Natural killer cell treated with Interleukin-12 subunit alpha and Interleukin-12 subunit beta and Interleukin-15 and Interleukin-18, amount 100 ng/mL, for 72 hours (primary cell): ENCODE data around the gene GATAD2B. TPM values are rescaled to one million over a fixed set of nuclear protein-coding genes. Genes with fewer than 3 reads are reported as not detected.
"Not testable (repeated sequence)": the region's sequence is repeated elsewhere in the genome, so short reads cannot be mapped to it uniquely, and the experiment has no call there.

ENCODE experiments used
- ATAC-seq, 2 donors: fragments of 150-1000 bp; cut with Tn5 transposase in 1 of 2; sonication (Bioruptor Pico), chemical (Tn5 transposase) in 1 of 2; 2 replicates each; pipeline ENCODE4 v1.10.0; 2021
- DNase-seq: peaks from one replicate; pipeline ENCODE4 v3.0.0; 2022; ENCODE audit warnings: low spot score
- H3K27ac Mint-ChIP-seq, 2 donors: 1 replicate in 1 of 2; 2 replicates in 1 of 2; pipeline ENCODE4 v1.8.0; 2022; ENCODE audit warnings: mixed read lengths in 2 of 2, mild to moderate bottlenecking in 1 of 2, moderate library complexity in 1 of 2
- H3K27me3 Mint-ChIP-seq, 2 donors: 1 replicate in 1 of 2; 2 replicates in 1 of 2; pipeline ENCODE4 v1.8.0; 2022; ENCODE audit warnings: mixed read lengths in 2 of 2
- H3K36me3 Mint-ChIP-seq: one replicate; pipeline ENCODE4 v1.8.0; 2022; ENCODE audit warnings: mixed read lengths
- H3K4me1 Mint-ChIP-seq, 2 donors: 1 replicate in 1 of 2; 2 replicates in 1 of 2; pipeline ENCODE4 v1.8.0; 2022; ENCODE audit warnings: low read depth in 2 of 2, mixed read lengths in 2 of 2, mild to moderate bottlenecking in 1 of 2
- H3K4me3 Mint-ChIP-seq: one replicate; pipeline ENCODE4 v1.8.0; 2022; ENCODE audit warnings: mixed read lengths
- H3K9me3 Mint-ChIP-seq: 2 replicates; pipeline ENCODE4 v1.8.0; 2022; ENCODE audit warnings: mixed read lengths
- total RNA-seq, 2 donors: library from RNA; stranded (reverse); gene quantifications; one replicate each; pipeline ENCODE4 v1.2.3, GENCODE V29; 2022

The GATAD2B gene
- total RNA-seq, 2 donors from 2014 or later = 58.5 to 76.6 TPM

DNA sequence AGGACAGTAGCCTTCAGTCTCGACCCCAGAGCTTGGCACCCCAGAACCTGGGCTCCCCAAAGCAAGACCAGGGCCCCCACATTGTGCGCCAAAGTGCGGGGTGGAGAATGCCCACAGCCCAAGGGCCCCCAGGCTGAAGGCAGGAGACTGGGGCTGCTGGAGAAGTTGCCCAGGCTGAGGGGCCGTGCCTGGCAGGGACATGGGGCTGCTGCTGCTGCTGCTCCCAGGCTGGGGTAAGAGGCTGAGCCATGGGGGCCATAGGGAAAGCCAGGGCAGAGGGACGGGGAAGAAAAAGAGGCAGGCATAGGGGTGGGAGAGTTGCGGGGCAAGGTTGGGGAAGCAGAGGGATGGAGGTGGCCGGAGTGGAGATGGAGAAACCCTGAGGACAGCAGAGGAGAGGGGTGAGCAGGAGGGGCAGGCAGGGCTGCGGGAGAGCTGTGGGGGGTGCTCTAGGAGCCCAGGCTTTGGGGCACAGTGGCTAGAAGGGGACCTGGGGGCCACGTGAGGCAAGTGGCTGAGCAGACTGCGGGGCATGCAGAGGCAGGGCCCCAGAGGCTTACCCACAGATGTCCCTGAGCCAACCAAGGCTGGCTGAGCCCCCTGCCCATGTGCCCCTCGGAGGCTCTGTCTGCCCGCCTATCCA lies 128.7 kb downstream of the GATAD2B start:
- Mint-ChIP-seq H3K27ac (peak overlapping the region; percentile 23 to 38), H3K27me3 (no peaks in the 10 kb centered on the region), H3K4me3 (no peak overlapping the region), H3K36me3 (no peaks in the 10 kb centered on the region), H3K9me3 (no peaks in the 10 kb centered on the region), H3K4me1 (peaks cover 51 to 57% of the 10 kb centered on the region in 2 donors)
- no peak for DNase-seq
- no peak for ATAC-seq

DNA sequence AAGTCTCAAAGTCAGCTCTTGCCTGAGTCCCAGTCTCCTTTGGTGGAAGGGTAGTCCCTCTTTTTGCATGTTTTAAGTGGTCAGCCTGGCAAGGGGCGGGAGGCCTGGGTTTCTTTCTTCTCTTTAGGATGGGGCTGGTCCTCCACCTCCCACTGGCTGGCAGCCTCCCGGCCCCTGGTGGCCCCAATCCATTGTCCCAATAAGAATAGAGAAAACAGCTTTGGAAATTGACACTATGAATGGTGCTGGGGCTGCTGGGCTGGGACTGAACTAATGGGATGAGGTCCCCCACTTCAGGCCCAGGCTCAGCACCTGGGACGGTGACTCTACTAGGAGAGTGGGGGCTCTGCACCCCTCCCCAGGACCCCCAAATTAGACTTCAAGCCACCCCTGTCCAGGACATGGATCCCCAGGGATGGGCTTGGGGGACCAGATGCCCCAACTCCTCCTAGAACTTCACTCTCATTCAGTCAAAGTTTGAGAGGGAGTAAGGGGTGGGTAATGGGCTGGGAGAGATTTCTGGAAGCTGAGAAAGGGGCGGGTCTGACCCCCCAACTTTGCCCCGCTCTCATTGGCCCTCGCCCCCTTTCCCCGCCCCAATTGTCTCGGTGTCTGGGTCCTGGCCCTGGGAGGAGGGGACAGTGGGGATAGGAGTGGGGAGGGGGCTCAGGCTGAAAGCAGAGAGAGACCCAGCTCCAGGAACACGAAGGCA lies 129.4 kb downstream of the GATAD2B start:
- Mint-ChIP-seq H3K27ac (peak overlapping the region; percentile 77 to 86), H3K4me3 (no peak overlapping the region), H3K9me3 (no peaks in the 10 kb centered on the region), H3K27me3 (no peaks in the 10 kb centered on the region), H3K36me3 (no peaks in the 10 kb centered on the region), H3K4me1 (peaks cover 55 to 61% of the 10 kb centered on the region in 2 donors)
- DNase-seq (no peak), ATAC-seq (no peak)

DNA sequence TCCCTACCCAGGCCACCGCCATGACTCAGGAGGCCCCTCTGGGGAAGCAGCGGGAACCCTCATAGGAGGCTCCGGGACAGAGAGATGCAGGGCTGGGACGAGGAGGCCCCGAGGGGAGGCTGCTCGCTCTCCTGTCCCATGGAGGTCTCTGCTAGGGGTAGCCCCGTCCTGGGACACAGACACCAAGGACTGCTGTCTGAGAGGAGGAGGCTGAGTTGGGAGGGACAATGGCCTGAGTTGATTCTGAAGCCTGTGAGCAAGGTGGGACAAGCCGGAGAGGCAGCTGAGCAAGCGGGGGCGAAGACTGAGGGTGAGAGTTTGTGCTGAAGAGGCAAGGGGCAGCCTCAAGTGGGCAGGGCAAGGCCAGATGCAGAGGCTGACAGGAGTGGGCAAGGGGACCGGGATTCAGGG lies 130.1 kb downstream of the GATAD2B start:
- ATAC-seq = no peak
- Mint-ChIP-seq H3K9me3 (no peaks in the 10 kb centered on the region), H3K4me1 (peaks cover 55 to 64% of the 10 kb centered on the region in 2 donors), H3K27me3 (no peaks in the 10 kb centered on the region), H3K27ac (peak overlapping the region; percentile 77 to 86), H3K36me3 (no peaks in the 10 kb centered on the region), H3K4me3 (peak overlapping the region; percentile 8)
- DNase-seq = no peak

DNA sequence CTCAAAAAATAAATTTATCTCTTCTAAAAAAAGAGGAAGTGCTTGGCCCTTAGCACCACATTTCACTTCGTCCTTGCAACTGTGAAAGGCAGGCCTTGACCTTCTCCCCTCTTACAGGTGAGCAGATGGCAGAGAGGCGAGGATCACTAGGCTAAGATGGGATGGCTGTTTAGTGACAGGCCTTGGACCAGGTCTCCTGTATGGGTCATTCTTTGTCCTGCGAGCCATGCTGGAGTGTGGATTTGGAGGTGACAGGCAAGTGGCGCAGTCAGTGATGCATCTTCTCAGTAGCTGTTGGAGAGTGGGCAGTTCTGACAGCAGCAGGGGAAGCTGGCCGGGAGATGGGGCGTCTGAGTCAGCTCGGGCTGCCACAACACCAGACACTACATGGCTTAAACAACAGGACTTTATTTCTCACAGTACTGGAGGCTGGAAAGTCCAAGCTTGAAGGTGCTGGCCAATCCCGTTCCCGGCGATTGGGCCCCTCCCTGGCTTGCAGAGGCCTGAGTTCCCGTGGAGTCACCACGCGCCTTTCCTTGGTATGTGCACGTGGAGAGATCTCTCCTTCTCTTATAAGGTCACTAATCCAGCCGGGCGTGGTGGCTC lies 131.0 kb downstream of the GATAD2B start:
- peak; percentile 72 to 73 for ATAC-seq
- H3K27ac Mint-ChIP-seq = peak overlapping the region; percentile 77 to 86
- peaks cover 50 to 58% of the 10 kb centered on the region in 2 donors for H3K4me1 Mint-ChIP-seq
- no peaks in the 10 kb centered on the region for H3K27me3 Mint-ChIP-seq
- no peaks in the 10 kb centered on the region for H3K36me3 Mint-ChIP-seq
- no peaks in the 10 kb centered on the region for H3K9me3 Mint-ChIP-seq
- H3K4me3 Mint-ChIP-seq = peak overlapping the region; percentile 53
- peak; percentile 79 for DNase-seq

DNA sequence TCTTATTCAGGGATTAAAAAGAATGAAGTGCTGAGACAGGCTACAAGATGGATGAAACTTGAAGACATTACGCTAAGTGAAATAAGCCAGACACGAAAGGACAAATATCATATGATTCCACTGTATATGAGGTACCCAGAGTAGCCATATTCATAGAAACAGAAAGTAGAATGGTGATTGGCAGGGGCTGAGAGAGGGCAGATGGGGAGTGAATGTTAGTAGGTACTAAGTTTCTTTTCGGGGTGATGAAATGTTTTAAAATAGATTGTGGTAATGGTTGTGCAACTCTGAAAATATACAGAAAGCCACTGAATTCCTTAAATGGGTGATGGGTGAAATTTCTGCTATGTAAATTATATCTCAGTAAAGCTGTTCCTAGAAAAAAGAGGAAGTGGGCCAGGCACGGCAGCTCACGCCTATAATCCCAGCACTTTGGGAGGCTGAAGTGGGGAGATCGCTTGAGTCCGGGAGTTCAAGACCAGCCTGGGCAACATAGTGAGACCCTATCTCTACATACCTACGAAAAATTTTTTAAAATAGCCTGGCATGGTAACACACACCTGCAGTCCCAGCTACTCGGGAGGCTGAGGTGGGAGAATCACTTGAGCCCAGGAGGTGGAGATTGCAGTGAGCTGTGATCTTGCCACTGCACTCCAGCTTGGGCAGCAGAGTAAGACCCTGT lies 131.7 kb downstream of the GATAD2B start:
- DNase-seq = peak; percentile 81
- no peaks in the 10 kb centered on the region for H3K36me3 Mint-ChIP-seq

DNA sequence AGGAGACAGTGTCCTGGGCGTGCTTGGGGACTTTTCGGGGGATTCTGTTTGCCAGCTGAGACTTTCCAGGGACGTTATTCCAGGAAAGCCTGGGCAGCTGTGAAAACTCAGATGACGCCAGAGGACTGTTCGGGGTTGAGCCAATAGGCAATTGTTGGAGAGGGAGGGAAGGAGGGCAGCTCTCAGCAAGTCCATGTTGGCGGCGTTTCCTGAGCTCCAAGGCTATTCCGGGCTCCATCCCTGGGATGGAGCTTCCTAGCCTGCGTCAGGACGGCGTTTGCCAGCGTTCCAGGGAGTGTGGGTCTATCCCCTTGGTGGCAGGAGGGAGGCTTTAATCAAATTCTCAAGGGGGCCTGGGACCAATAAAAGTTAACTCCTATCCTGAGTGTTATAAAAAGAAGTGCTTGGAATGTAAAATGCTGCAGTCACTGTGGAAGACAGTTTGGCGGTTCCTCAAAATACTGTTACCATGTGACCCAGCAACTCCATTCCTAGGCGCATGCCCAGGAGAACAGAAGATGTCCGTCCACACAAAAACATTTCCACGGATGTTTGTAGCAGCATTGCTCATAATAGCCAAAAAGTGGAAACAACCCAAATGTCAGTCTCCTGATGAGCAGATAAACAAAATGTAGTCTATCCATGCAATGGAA lies 132.3 kb downstream of the GATAD2B start:
- ATAC-seq = peak in 1 of 2 donors; percentile 1
- Mint-ChIP-seq H3K27ac (peak overlapping the region; percentile 77 to 86), H3K9me3 (no peaks in the 10 kb centered on the region)

More for the DNA sequence above, 131.7 kb downstream of the GATAD2B start:
- Mint-ChIP-seq H3K4me1 (peaks cover 46 to 56% of the 10 kb centered on the region in 2 donors), H3K4me3 (peak overlapping the region; percentile 53), H3K27ac (peak overlapping the region; percentile 77 to 86), H3K27me3 (no peaks in the 10 kb centered on the region), H3K9me3 (no peaks in the 10 kb centered on the region)
- peak; percentile 95 to 96 for ATAC-seq

DNA sequence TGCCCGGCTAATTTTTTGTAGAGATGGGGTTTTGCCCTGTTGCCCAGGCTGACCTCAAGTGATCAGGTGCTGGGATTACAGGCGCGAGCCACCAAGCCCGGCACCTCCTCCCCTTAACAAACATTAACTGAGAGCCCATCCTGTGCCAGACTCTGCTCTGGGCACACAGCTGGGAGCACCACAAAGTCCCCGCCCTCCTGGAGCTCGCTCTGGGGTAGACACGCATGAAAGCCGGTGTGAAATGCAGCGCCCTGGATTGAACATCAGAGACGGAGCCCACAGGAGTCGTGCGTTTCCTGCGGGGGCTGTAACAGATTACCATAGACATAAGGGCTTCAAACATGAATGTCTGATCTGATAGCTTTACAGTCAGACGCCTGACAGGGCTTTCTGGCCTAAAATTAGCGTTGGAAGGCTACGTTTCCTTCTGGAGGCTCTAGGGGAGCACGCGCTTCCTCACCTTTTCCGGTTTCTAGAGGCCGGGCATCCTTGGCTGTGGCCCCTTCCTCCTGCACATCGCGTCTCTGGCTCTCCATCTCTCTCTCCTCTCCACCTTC lies 133.2 kb downstream of the GATAD2B start:
- no peak for ATAC-seq

More for the DNA sequence above, 132.3 kb downstream of the GATAD2B start:
- Mint-ChIP-seq H3K4me3 (peak overlapping the region; percentile 53), H3K36me3 (no peaks in the 10 kb centered on the region), H3K27me3 (no peaks in the 10 kb centered on the region), H3K4me1 (peaks cover 46 to 55% of the 10 kb centered on the region in 2 donors)
- no peak for DNase-seq

DNA sequence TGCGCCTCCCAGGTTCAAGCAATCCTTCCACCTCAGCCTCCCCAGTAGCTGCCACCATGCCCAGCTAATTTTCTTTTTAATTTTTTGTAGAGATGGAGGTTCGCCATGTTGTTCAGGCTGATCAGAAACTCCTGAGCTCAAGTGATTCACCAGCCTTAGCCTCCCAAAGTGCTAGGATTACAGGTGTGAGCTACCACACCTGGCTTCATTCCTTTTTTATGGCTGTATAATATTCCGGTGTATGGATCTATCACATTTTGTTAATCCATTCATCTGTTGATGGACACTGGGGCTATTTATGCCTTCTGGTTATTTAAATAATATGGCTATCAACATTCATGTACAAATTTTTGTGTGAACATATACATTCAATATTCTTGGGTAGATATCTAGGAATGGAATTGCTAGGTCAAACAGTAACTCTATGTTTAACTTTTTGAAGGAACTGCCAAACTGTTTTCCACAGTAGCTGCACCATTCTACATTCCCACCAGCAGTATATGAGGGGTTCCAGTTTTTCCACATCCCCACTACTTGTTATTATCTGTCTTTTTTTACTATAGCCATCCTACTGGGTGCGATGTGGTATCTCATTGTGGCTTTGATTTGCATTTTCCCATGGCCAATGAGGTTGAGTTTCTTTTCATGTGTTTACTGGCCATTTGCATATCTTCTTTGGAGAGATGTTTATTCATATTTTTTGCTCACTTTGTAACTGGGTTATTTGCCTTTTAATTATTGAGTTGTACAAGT lies 136.6 kb downstream of the GATAD2B start:
- H3K9me3 Mint-ChIP-seq = no peaks in the 10 kb centered on the region
- peak overlapping the region in 1 of 2 donors; percentile 70 for H3K27ac Mint-ChIP-seq
- peaks cover 32 to 36% of the 10 kb centered on the region in 2 donors for H3K4me1 Mint-ChIP-seq
- H3K36me3 Mint-ChIP-seq = no peaks in the 10 kb centered on the region
- DNase-seq = no peak
- H3K27me3 Mint-ChIP-seq = no peaks in the 10 kb centered on the region
- H3K4me3 Mint-ChIP-seq = no peak overlapping the region
- ATAC-seq = no peak

More for the DNA sequence above, 133.2 kb downstream of the GATAD2B start:
- Mint-ChIP-seq H3K36me3 (no peaks in the 10 kb centered on the region), H3K4me1 (peaks cover 42 to 48% of the 10 kb centered on the region in 2 donors), H3K4me3 (peak overlapping the region; percentile 53), H3K27ac (peak overlapping the region; percentile 77 to 86), H3K9me3 (no peaks in the 10 kb centered on the region), H3K27me3 (no peaks in the 10 kb centered on the region)
- DNase-seq = no peak

DNA sequence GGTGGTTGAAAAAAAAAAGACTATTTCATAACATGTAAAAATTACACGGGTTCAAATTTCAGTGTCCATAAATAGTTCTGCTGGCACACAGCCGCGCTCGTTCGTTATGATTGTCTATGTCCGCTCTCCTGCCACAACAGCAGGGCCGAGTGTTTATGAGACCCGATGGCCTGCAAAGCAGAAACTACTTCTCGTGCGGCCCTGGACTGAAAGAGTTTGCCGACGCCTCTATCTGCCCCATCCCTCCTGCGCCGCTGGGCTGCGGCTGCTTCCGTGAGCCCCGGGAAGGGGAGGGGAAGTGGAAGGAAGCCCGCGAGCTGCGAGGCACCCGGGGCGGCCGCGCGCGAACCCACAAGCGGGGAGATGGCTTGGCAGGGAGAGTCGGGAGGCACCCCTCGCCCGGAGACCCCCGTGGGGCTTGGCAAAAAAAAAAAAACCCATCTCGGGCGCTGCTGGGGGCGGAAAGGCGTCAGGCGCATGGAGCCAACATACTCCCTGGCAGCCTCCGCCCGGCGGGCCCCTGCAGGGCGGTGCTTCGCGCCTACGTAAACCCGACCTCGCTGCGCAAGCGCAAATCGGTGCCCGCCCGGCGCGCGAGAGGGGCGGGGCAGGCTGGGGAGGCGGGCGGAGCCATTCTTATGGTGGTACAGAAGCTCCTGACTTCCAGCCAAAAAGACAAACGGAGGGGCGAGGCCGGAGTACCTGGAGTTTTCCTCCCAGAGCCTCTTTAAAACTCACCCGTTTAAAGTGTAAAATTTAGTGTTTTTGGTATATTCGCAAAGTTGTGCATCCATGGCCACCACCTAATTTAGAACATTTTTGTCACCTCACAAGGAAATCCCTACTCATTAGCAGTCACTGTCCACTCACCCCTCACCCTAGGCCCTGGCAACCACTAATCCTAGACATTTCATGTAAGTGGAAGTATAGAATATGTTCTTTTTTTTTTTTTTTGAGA lies 139.3 kb downstream of the GATAD2B start:
- peak; percentile 98 to 99 for ATAC-seq
- DNase-seq = peak; percentile 96
- Mint-ChIP-seq H3K27ac (peak overlapping the region; percentile 85 to 93), H3K9me3 (no peaks in the 10 kb centered on the region), H3K4me3 (peak overlapping the region; percentile 88), H3K27me3 (no peaks in the 10 kb centered on the region), H3K4me1 (peaks cover 15 to 23% of the 10 kb centered on the region in 2 donors), H3K36me3 (no peaks in the 10 kb centered on the region)

DNA sequence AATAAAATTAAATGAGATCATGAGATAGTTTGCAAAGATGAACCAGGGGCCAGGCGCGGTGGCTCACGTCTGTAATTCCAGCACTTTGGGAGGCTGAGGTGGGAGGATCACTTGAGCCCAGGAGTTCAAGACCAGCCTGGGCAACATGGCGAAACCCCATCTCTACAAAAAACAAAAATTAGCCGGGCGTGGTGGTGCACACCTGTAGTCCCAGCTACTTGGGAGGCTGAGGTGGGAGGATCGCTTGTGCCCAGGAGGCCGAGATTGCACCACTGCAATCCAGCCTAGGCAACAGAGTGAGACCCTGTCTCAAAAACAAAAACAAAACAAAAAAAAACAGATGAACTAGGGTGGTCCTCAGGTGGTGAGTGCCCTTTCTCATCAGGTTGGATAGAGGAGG lies 140.1 kb downstream of the GATAD2B start:
- not testable (repeated sequence) for H3K9me3 Mint-ChIP-seq, ATAC-seq, H3K27me3 Mint-ChIP-seq, H3K36me3 Mint-ChIP-seq, DNase-seq
- H3K27ac Mint-ChIP-seq = peak overlapping the region; percentile 85 to 93
- H3K4me1 Mint-ChIP-seq = peaks cover 21 to 25% of the 10 kb centered on the region in 2 donors
- H3K4me3 Mint-ChIP-seq = peak overlapping the region; percentile 88

DNA sequence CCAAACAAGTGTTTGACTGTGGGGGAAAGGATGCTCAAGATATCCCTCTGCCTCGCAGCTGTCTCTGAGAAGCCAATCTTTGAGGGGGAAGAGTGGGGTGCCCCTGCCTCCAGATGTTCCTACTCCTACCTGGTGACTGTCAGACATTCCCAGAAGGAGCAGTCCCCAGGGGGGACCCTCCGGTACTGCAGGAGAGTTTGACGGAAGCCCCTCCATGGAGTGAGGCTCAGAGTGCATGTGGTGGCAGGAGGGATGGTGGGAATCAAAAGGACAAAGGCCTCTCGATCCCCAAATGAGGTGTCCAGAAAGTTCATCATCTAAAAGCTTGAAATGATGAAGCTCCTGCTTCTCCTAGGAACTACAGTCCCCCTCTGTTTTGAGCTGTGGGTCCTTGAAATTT lies 142.2 kb downstream of the GATAD2B start:
- no peak for ATAC-seq

More for the DNA sequence above, 142.2 kb downstream of the GATAD2B start:
- Mint-ChIP-seq H3K4me1 (peaks cover 33% of the 10 kb centered on the region in 2 donors), H3K27ac (peak overlapping the region in 1 of 2 donors; percentile 62), H3K4me3 (no peak overlapping the region), H3K27me3 (no peaks in the 10 kb centered on the region), H3K36me3 (no peaks in the 10 kb centered on the region), H3K9me3 (no peaks in the 10 kb centered on the region)
- no peak for DNase-seq
